Stimulated activated CD4-positive, alpha-beta T cell treated with anti-CD3 and anti-CD28 coated beads, Interleukin-12 subunit alpha, Interleukin-12 subunit beta, amount 100 ng/mL, for 4 hours (primary cell): Measurements from ENCODE around the gene PERCC1.

Experiments
- DNase-seq: peaks from one replicate; pipeline ENCODE4 v3.0.0-alpha.2; 2020

Gene PERCC1

DNA sequence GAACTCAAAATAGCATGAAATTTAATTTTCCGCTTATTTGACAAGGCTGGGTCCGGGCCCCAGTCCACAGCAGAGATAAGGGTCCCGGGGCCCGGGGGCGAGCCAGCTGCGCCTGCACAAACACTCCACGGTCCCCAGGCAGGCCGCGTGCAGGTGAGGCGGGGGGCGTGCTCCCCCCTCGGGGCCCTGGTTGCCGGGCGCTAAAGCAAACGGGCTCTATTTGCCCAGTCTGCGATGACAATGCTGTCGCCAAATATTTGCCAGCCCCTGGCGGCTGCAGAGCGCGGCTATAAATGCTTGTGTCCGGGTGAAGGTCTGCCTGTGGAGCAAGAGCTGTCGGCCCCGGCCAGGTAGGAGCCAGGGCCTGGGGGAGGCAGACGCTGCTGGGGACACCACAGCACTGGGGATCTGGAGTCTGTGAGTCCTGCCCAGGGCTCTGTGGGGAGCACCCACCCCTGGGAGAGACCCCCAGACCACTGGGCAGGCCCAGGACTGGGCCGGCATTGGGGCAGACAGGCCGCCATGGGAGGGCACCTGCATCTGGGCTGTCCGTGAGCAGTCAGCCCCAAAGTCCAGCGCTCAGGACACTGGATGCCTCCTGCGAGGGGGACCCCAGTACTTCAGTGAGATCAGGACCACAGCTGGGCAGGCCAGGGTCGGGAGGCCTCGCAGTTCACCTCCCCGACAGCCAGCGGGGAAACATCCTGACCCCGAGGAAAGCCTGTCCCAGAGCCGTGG lies at the start of gene PERCC1:
TSS of gene PERCC1 (plus strand) at position 320 of the 738 bp plus-strand sequence. CDS start 1,516 bp downstream, outside the sequence.
- DNase-seq = no peak

GRCh38 chr16:1381612-1382406 lies 49.1 kb upstream of the PERCC1 start:
- no peak for DNase-seq

- DNase-seq = no peak
These were observed 47.3 kb upstream of the PERCC1 start for GRCh38 chr16:1383556-1383955.

- DNase-seq = no peak
These were observed 45.6 kb upstream of the PERCC1 start for GRCh38 chr16:1385232-1385631.

DNA sequence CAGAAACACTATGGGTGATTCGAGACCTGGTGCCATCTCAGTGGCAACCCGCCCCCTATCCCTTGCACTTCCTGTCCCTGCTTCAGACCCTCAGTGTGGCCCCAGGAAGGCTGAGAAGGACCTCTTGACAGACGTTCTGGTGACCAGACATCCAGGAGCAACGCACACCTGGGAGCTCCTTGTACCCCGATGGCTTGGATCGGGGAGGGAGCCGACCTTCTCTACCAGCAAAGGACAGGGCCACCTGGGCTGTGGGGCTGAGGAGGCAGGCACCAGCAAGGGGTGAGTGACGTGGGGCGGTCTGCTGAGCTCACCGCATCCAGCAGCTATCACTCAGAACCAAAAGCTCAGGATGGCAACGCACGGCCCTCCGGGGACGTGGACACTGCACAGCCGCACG lies 43.5 kb upstream of the PERCC1 start:
- no peak for DNase-seq

DNA sequence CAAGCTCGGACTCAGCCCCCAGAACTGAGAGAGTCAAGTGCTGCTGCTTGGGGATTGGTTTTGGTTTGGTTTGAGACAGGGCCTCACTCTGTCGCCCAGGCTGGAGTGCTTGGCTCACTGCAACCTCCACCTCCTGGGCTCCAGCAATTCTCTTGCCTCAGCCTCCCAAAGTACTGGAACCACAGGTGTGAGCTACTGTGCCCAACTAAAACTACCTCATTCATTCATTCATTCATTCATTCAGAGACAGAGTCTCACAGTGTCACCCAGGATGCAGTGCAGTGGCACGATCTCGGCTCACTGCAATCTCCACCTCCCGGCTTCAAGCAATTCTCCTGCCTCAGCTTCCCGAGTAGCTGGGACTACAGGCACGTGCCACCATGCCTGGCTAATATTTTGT lies 41.1 kb upstream of the PERCC1 start:
- DNase-seq = no peak

DNA sequence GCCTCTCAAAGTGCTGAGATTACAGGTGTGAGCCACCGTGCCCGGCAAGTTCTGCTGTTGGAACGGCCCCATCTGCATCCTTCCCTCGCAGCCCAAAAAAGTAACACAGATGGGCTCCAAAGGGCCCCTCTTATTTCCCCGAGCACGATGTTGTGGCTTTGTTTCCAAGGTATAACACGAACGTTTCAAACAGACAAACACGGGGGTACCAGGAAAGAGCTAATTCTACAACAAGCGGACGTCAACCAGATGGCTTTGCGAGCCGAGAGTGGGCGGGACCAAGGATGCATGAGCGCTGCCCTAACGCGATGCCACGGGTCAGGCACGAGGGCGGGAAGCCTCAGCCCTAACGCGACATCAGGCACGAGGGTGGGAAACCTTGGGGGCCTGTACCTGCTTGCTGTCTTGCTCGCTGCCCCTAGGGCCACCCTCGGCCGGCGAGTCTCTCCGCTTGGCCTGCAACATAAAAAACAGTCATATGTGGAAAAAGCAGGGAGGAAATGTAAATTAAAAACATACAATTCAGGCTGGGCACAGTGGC lies 40.6 kb upstream of the PERCC1 start:
- no peak for DNase-seq

DNA sequence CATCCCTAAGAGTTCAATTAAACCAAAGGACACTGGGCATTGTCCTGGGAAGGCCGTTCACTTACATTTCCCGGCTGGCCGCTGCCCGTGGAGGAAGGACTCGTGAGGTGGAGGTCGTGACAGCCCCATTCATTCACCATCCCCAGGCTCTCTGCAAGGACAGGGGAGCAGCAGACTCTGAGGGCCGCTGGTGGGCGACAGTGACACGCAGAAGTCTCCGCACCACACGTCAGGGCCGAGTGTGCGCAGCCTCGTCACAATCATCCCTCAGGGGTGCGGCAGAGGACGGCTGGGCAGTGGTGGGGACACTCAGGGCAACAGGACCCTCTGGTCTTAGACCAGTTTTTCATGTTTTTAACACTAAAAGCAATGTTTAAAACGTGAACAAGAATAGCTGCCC lies 38.1 kb upstream of the PERCC1 start:
- no peak for DNase-seq

GRCh38 chr16:1393613-1394176 lies 37.2 kb upstream of the PERCC1 start:
- DNase-seq = no peak

- DNase-seq = no peak
These were observed 36.4 kb upstream of the PERCC1 start for GRCh38 chr16:1394367-1394951.

- DNase-seq = no peak
These were observed 35.3 kb upstream of the PERCC1 start for GRCh38 chr16:1395444-1396031.

DNA sequence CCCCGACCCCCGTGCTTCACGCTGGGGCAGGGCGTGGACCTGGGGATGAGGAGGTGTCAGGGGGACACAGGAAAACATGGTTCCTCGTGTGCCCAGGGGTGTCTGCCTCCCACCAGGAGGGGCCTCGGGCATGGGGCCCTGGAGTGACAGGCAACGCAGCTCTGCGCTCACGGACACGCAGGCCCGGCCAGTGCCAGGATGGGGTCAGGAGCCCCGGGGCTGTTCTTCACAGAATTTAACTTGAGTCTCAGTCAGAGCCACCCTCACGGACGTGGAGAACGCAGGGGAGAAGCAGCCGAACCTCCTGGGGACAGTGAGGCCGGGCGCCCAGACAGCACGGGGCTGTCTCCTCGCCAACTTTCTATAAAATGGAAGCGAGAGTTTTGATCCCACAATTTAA lies 33.1 kb upstream of the PERCC1 start:
- DNase-seq = no peak

DNA sequence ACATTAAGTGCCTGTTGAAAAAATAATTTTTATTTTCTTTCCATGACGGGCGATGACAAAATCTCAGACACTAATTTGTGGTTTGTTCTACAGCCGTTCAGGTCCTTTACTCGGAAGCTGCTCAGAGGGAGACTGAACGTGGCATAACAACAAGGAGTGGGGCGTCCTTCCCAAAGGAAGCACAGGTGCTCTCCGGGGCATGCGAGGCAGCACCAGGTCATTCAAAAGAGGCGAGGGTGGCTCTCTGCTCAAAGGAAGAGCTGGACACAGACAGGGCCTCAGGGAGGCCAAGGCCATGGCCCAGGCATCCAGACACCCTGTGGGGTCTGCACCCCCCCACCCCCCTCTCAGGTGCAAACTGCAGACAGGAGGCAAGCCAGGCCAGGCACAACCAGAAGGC lies 32.5 kb upstream of the PERCC1 start:
- DNase-seq = no peak

- DNase-seq = no peak
These were observed 31.9 kb upstream of the PERCC1 start for GRCh38 chr16:1398826-1399581.

DNA sequence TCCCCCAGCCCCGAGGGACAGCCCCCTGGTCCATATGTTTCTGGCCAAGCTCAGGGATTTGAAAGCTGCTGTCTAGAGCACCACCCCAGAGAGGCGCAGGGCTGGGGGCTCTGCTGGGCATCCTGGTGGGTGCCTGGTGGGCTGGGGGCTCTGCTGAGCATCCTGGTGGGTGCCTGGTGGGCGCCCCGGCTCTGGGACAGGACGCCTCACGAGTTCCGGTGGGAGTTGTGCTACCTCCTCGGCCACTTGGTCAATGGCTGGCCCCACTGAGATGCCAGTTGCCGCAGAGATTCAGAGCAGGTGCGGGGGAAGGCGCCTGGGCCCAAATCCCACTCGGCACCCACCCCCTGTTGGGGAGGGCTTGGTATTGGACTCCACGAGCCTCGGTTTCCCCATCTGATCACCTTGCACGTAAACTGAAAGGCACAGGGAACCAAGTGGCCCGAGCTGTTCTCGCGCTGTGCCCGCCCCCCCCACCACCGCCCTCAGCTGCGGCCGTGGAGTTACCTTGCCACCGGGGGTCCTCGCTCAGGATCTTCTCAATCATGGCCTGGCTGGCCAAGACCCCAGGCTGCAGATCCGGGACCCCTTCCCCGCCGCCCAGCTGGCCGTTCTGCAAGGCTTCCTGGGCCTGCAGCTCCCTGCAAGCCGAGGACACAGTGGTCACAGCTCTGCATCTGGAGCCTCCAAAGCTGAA lies 29.7 kb upstream of the PERCC1 start:
- DNase-seq = no peak

GRCh38 chr16:1401758-1402154 lies 29.1 kb upstream of the PERCC1 start:
- DNase-seq = no peak

DNA sequence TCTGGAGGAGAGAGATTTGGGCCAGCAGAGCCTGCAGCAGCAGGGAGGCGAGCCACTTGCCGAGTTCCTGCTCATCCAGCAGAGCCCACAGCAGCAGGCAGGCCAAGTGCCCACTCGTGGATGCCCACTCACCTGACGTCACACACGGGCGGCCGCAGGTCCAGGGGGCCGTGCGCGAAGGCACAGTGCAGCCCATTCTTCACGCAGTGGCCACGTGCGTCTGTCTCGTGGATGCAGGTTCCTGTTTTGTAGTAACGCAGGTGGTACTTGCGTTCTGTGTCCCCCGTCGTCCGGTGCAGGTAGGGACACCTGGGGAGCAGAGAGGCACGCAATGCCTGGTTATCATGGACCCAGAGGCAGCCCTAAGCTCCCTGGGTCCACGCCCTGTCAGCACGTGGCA lies 27.8 kb upstream of the PERCC1 start:
- DNase-seq = no peak

DNA sequence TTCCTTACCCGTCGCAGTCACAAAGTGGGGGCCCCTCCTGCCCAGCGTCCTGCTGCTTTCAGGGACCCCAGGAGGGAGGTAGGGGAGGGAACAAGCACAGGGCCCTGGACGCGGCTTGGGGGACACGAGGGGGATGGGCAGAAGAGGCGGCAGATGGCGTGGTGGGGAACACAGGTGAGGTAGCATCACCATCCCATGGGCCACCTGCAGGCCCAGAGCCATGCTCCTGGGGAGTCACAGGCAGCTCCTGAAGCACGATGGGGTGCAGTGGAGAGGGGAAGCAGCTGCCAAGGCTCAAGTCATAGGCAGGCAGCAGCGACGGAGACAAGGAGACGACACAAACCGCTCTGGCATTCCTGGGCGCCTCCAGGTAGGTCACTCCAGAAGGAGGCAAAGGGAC lies 27.1 kb upstream of the PERCC1 start:
- DNase-seq = no peak

- DNase-seq = no peak
These were observed 23.1 kb upstream of the PERCC1 start for GRCh38 chr16:1407753-1408152.

DNA sequence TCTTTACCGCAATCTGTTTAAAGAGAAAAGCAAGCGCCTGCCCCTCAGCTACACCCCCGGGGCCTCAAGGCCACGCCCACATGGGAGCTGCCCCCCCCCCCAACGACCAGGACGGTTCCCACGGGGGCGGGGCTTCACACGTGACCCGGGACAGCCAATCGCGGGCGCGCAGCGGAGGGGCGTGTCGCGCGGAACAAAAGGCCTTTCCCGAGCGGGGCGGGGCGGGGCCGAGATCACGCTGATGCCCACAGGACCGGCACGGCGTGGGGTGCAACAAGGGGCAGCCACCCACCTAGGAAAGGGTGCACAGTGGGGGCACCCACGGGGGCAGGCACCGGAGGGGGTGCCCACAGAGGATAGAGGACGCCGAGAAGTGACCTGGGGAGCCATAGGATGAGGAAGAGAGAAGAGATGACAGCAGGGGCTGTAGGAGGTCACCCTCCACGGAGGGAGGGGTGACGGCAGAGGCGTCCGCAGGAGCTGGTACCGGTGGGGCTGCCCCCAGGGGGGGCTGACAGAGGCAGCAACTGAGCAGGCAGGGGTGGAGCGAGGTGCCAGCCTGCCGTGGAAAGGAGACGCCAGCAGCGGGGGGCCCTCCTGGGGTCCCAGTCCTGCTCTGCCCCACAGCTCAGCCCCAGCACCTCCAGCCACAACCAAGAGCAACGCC lies 22.6 kb upstream of the PERCC1 start:
- DNase-seq = peak; percentile 97

GRCh38 chr16:1412847-1413246 lies 18.0 kb upstream of the PERCC1 start:
- no peak for DNase-seq
